ENCODE measurements around the gene HS2ST1.

HS2ST1 gene

GRCh38 chr1:86965012-86965826 is 50.8 kb downstream of the HS2ST1 start:
- Mint-ChIP-seq H3K4me1 (no peaks in the 10 kb centered on the region), H3K9me3 (peaks cover 11% of the 10 kb centered on the region), H3K27me3 (ENCODE audit: low read depth) (no peaks in the 10 kb centered on the region), H3K27ac (no peak overlapping the region), H3K36me3 (ENCODE audit: low read depth) (peaks cover 23% of the 10 kb centered on the region), H3K4me3 (no peak overlapping the region)
- peak; percentile 44 to 53 (median 46) for TF ChIP-seq CTCF (IDR thresholded peaks at IDR 0.05; ENCODE audit: unreplicated experiment in 3 of 3)

- peaks cover 11% of the 10 kb centered on the region for H3K9me3 Mint-ChIP-seq
- no peak overlapping the region for H3K4me3 Mint-ChIP-seq
- no peaks in the 10 kb centered on the region for H3K4me1 Mint-ChIP-seq
- no peak overlapping the region for H3K27ac Mint-ChIP-seq
- TF ChIP-seq CTCF (IDR thresholded peaks at IDR 0.05; ENCODE audit: unreplicated experiment in 3 of 3), result no peak
- peaks cover 17% of the 10 kb centered on the region for H3K36me3 Mint-ChIP-seq (ENCODE audit: low read depth)
- H3K27me3 Mint-ChIP-seq (ENCODE audit: low read depth), result no peaks in the 10 kb centered on the region
Measured at GRCh38 chr1:86965827-86966182, 51.4 kb downstream of the HS2ST1 start.

GRCh38 chr1:86970938-86971337 is 56.5 kb downstream of the HS2ST1 start:
- H3K27ac Mint-ChIP-seq, result no peak overlapping the region
- no peaks in the 10 kb centered on the region for H3K9me3 Mint-ChIP-seq
- peaks cover 10% of the 10 kb centered on the region for H3K4me1 Mint-ChIP-seq
- no peak for TF ChIP-seq CTCF (IDR thresholded peaks at IDR 0.05; ENCODE audit: unreplicated experiment in 3 of 3)
- H3K27me3 Mint-ChIP-seq (ENCODE audit: low read depth), result no peaks in the 10 kb centered on the region
- no peaks in the 10 kb centered on the region for H3K36me3 Mint-ChIP-seq (ENCODE audit: low read depth)
- no peak overlapping the region for H3K4me3 Mint-ChIP-seq

GRCh38 chr1:86971778-86972177 is 57.3 kb downstream of the HS2ST1 start:
- no peak for TF ChIP-seq CTCF (IDR thresholded peaks at IDR 0.05; ENCODE audit: unreplicated experiment in 3 of 3)
- H3K9me3 Mint-ChIP-seq, result no peaks in the 10 kb centered on the region
- H3K27ac Mint-ChIP-seq, result no peak overlapping the region
- peaks cover 15% of the 10 kb centered on the region for H3K4me1 Mint-ChIP-seq
- no peaks in the 10 kb centered on the region for H3K27me3 Mint-ChIP-seq (ENCODE audit: low read depth)
- no peak overlapping the region for H3K4me3 Mint-ChIP-seq
- no peaks in the 10 kb centered on the region for H3K36me3 Mint-ChIP-seq (ENCODE audit: low read depth)

GRCh38 chr1:86972262-86972661 is 57.8 kb downstream of the HS2ST1 start:
- no peak for TF ChIP-seq CTCF (IDR thresholded peaks at IDR 0.05; ENCODE audit: unreplicated experiment in 3 of 3)
- Mint-ChIP-seq H3K27ac (peak overlapping the region in 1 of 3 experiments; percentile 42), H3K27me3 (ENCODE audit: low read depth) (no peaks in the 10 kb centered on the region), H3K9me3 (no peaks in the 10 kb centered on the region), H3K36me3 (ENCODE audit: low read depth) (no peaks in the 10 kb centered on the region), H3K4me1 (peaks cover 15% of the 10 kb centered on the region), H3K4me3 (no peak overlapping the region)

GRCh38 chr1:86975993-86976550 is 61.6 kb downstream of the HS2ST1 start:
- Mint-ChIP-seq H3K4me1 (peaks cover 26% of the 10 kb centered on the region), H3K27me3 (ENCODE audit: low read depth) (no peaks in the 10 kb centered on the region), H3K27ac (peak overlapping the region in 1 of 3 experiments; percentile 28), H3K9me3 (no peaks in the 10 kb centered on the region), H3K36me3 (ENCODE audit: low read depth) (no peaks in the 10 kb centered on the region), H3K4me3 (no peak overlapping the region)
- TF ChIP-seq CTCF (IDR thresholded peaks at IDR 0.05; ENCODE audit: unreplicated experiment in 3 of 3), result no peak
